ENCODE data around the gene TBC1D4.
"Not testable (repeated sequence)": the region's sequence is repeated elsewhere in the genome, so short reads cannot be mapped to it uniquely, and the experiment has no call there.

Gene TBC1D4

DNA sequence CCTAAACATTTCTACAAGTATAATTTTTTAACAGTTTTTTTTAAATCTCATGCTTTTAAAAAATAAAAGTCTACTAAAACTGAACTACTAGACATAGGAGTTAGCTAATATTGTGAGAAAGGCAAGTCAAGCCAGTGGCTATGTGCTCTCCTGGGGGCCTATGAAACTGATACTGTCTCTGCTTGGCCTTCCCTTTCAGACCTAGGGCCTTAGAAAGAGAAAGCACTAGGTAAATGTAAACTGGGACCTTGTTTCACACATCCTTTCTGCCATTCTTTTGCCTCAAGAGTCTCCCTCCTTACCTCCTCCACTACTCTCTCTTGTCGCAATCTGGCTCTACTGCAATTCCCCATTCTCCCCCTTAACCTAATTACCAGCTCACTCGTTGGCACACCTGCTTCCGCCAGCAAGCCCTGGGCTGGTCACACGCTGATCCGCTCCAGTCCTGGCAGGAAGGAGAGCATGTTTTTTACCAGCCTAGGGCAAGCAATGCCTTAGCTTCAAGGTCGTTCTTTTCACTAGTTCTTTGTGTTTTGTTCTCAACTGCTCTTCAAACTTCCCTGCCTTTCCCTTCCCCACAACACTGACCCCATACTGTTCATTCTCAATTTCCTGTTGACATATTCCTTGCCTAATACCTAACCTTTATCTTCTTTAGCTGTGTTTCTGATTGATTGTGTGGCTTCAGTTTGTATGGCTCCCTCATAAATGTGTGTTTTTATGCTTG is 23.1 kb downstream of the TBC1D4 start:
- FAIRE-seq (no peak), DNase-seq (ENCODE audit: insufficient read length, low spot score) (no peak)

DNA sequence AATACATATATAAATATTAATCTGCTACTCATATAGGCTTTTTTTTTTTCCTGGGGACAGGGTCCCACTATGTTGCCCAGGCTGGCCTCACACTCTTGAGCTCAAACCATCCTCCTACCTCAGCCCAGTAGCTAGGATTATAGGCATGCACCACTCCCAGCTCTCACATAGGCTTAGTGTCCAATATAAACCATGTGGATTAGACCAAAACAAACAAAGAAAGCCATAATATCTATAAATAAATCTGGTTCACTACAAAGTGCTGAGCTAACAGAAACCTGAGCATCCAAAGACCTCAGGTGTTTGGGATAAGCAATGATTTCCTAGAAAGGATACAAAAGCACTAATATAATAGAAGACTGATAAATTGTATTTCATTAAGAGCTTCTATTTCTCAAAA is 26.0 kb downstream of the TBC1D4 start:
- FAIRE-seq, result no peak
- no peak for DNase-seq (ENCODE audit: insufficient read length, low spot score)

GRCh38 chr13:75454497-75454896 is 27.5 kb downstream of the TBC1D4 start:
- FAIRE-seq (no peak), DNase-seq (ENCODE audit: insufficient read length, low spot score) (no peak)

DNA sequence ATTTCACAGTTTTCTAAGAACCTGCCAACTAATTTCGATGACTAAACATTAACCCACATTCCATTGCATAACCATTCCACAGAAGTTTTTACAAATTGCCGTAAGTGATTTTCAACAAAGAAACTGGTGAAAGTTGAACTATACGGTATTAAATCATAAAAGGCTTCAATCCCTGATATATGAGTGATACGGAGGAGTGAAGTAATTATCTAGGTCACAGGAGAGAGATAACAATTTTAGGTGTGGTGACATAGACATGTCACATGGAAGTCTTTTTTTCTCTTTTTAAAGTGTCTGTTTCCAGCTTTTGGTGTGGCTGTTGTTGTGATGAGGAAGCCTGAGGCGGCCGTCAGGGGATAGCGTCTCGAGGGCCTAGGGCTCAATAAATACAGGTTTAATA is 29.4 kb downstream of the TBC1D4 start:
- DNase-seq (ENCODE audit: insufficient read length, low spot score), result no peak
- FAIRE-seq, result no peak

GRCh38 chr13:75447493-75447892 is 34.5 kb downstream of the TBC1D4 start:
- no peak for FAIRE-seq
- no peak for DNase-seq (ENCODE audit: insufficient read length, low spot score)

GRCh38 chr13:75446874-75447273 is 35.1 kb downstream of the TBC1D4 start:
- no peak for FAIRE-seq
- DNase-seq (ENCODE audit: insufficient read length, low spot score), result no peak

- DNase-seq (ENCODE audit: insufficient read length, low spot score), result peak; percentile 8
- FAIRE-seq, result no peak
Observed at GRCh38 chr13:75445717-75446499, 36.1 kb downstream of the TBC1D4 start.

GRCh38 chr13:75444016-75444415 is 38.0 kb downstream of the TBC1D4 start:
- no peak for FAIRE-seq

DNA sequence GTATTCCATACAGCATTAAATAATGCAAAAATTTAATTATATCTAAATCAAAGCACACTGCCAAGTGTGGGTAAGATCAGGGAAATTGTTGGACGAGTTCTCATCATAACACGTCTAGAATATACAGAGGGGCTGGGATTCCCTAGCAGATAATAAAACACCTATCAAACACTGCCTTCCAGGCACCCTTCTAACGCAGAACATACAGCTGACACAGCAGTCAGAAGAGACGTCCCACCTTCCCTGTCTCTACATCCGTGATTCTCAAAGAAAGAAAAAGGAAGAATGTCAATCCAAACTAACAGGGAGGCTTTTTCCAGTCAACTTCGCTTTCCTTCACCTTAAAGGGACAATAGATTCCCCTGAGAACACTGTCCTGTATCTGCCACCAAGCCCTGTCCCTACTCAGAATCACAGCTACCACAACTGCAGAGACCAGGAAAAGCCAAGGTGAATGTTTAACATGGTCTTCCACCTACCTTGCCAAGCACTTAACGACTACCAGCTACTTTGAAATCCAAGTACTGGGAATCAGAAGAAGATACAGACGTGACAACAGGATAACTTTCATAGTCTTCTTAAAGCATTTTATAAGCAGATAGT is 38.5 kb downstream of the TBC1D4 start:
- no peak for DNase-seq (ENCODE audit: insufficient read length, low spot score)
- no peak for FAIRE-seq

More at GRCh38 chr13:75444016-75444415, 38.0 kb downstream of the TBC1D4 start:
- no peak for DNase-seq (ENCODE audit: insufficient read length, low spot score)

DNA sequence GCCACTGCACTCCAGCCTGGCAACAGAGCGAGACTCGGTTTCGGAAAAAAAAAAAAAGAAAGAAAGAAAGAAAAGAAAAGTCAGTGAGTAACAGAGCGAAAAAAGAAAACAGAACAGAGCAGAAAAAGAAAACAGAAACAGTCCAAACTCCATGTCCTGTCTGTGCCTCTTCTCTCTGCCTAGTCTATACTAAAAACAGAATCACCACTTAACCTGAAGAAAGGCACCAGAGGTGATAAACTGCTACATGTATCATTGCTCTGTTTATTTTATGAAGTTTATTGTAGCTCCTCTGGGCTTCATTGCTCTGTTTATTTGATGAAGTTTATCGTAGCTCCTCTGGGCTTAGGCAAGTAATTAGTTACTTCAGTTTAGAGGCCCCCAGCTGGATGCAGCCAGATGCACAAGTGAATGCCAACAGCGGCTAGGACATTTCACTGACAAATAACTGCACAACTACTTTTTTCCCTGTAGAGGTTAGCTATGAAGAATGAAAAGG is 39.2 kb downstream of the TBC1D4 start:
- DNase-seq (ENCODE audit: insufficient read length, low spot score) (no peak), FAIRE-seq (no peak)

DNA sequence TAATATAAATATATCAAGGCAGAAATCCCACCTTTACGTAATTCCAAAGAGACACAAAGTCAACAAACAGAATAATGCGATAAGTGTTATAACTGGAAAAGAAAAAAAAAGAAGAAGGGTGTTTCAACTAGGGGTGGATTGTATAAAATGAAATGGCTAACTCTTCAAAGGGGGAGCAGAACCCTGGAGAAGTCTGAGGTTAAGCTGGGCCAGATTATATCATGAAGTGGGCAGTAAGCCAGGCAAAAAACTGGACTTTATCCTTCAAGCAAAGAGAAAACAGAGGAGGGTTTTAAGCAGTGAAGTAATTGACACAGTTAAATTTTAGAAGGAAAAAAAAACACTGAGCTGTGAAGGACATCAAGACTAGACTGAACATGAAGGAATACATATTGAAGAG is 41.9 kb downstream of the TBC1D4 start:
- FAIRE-seq (no peak), DNase-seq (ENCODE audit: insufficient read length, low spot score) (no peak)

DNA sequence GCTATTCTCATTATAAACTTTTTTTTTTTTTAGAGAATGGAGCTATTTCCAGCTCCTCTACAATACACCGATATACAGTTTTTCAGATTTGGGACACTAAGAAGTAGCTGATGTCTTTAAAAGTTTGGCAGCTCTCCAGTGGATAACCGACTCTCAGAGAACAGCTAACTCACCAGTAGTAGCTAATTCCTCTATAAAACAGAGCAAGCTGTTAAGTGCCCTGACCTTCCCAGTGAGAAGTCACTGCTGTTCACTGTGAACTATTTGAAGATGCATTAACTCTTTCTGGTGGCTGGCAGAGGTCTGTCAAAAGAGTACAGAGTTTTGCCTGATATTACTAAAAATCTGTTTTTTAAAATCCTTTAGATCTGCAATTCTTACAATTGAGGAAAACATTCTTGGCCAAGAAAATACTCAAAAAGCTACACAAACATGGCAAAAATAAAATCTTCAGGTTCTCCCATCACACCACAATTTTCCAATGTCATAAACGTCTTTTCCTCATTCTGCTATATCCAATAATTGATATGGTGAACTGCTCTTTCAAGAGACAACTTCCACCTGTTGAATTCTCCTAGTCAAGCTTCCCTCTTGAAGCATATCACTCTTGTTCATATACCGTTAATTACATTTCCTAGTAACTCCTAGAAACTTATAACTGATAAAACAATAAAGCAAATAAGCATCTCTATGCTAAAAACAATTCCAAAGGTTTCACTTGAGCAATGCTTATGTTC is 44.2 kb downstream of the TBC1D4 start:
- DNase-seq (ENCODE audit: insufficient read length, low spot score), result no peak
- no peak for FAIRE-seq

DNA sequence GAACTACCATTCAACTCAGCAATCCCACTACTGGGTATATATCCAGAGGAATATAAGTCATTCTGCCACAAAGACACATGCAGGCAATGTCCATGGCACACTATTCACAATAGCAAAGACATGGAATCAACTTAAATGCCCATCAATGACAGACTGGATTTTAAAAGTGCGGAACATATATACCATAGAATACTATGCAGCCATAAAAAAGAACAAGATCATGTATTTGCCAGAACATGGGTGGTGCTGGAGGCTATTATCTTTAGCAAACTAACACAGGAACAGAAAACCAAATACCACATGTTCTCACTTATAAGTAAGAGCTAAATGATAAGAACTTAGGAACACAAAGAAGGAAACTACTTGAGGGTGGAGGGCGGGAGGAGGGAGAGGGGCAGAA is 47.8 kb downstream of the TBC1D4 start:
- not testable (repeated sequence) for DNase-seq (ENCODE audit: insufficient read length, low spot score); FAIRE-seq

- DNase-seq (ENCODE audit: insufficient read length, low spot score) (no peak), FAIRE-seq (no peak)
Observed at GRCh38 chr13:75432811-75433244, 49.1 kb downstream of the TBC1D4 start.

GRCh38 chr13:75432045-75432444 is 49.9 kb downstream of the TBC1D4 start:
- FAIRE-seq, result no peak
- no peak for DNase-seq (ENCODE audit: insufficient read length, low spot score)

GRCh38 chr13:75430436-75431209 is 51.3 kb downstream of the TBC1D4 start:
- FAIRE-seq (no peak), DNase-seq (ENCODE audit: insufficient read length, low spot score) (no peak)

DNA sequence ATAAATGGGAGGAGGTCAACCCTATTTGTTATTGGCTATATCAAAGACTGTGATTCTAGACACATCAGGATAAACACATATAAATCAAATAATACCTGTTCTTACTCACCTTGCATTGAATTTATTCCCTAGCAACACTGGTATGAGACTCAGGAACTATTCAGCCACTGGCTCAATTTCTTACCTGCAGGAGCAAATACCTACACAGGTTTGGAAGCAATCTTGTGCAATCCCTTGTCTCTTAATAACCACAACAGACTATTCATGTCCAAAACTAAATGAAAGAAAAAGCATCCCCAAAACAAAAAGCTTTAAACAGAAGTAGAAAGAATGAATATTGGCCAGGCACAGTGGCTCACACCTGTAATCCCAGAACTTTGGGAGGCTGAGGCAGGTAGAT is 55.5 kb downstream of the TBC1D4 start:
- DNase-seq (ENCODE audit: insufficient read length, low spot score) (no peak), FAIRE-seq (no peak)

- no peak for DNase-seq (ENCODE audit: insufficient read length, low spot score)
- no peak for FAIRE-seq
Observed at GRCh38 chr13:75425216-75426009, 56.6 kb downstream of the TBC1D4 start.

DNA sequence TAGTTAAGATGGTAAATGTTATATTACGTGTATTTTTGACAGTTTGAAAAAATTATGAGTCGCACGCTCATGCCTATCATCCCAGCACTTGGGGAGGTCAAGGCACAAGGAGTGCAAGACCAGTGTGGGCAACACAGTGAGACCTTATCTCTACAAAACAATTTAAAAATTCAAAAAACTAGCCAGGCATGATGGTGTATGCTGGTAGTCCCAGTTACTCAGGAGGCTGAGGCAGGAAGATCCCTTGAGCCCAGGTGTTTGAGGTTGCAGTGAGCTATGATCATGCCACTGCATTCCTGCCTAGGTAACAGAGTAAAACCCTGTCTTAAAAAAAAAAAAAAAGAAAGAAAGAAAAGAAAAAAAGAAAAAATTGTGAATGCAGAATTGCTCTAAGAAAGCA is 58.0 kb downstream of the TBC1D4 start:
- FAIRE-seq, result no peak

More for the DNA sequence above, 58.0 kb downstream of the TBC1D4 start:
- no peak for DNase-seq (ENCODE audit: insufficient read length, low spot score)
